NCI-H748 (cell line): ENCODE measurements around the gene COA3.

Experiments
- DNase-seq: peaks from one replicate; lab custom pipeline; 2025; ENCODE audit not compliant: unreplicated experiment; lab: John Stamatoyannopoulos, UW

The COA3 gene

GRCh38 chr17:42798383-42799380 lies at the start of gene COA3, which contains the start of gene CNTD1:
COA3 (minus strand) TSS chr17:42798704; CDS start chr17:42798681, 23 bp downstream.
CNTD1 (plus strand) TSS chr17:42798861; CDS start chr17:42799068, 207 bp downstream.
- DNase-seq = peak; percentile 91

GRCh38 chr17:42848093-42848492 lies 49.6 kb upstream of the COA3 start:
- DNase-seq = peak; percentile 37

GRCh38 chr17:42846594-42847280 lies 48.2 kb upstream of the COA3 start:
- DNase-seq = no peak

GRCh38 chr17:42845918-42846593 lies 47.6 kb upstream of the COA3 start:
- DNase-seq = no peak

GRCh38 chr17:42845556-42845917 lies 47.0 kb upstream of the COA3 start:
- no peak for DNase-seq

GRCh38 chr17:42844761-42845555 lies 46.5 kb upstream of the COA3 start:
- DNase-seq = no peak

GRCh38 chr17:42844271-42844670 lies 45.8 kb upstream of the COA3 start, which contains the start of gene AOC2:
AOC2 (plus strand) TSS chr17:42844580; CDS start chr17:42844627, 47 bp downstream.
- no peak for DNase-seq

- peak; percentile 63 for DNase-seq
Observed at GRCh38 chr17:42843358-42843934, 44.9 kb upstream of the COA3 start.

GRCh38 chr17:42841975-42842685 lies 43.6 kb upstream of the COA3 start:
- DNase-seq = no peak

GRCh38 chr17:42835732-42836131 lies 37.2 kb upstream of the COA3 start:
- DNase-seq = no peak

- no peak for DNase-seq
Observed at GRCh38 chr17:42833767-42834422, 35.4 kb upstream of the COA3 start.

GRCh38 chr17:42832934-42833766 lies 34.6 kb upstream of the COA3 start, which contains the start of gene PSME3:
PSME3 (plus strand) TSS chr17:42833397; CDS start chr17:42833632, 235 bp downstream.
- DNase-seq = peak; percentile 91

- DNase-seq = peak; percentile 57
Observed at GRCh38 chr17:42832213-42832933, 33.9 kb upstream of the COA3 start.

GRCh38 chr17:42830971-42831370 lies 32.5 kb upstream of the COA3 start:
- DNase-seq = no peak

GRCh38 chr17:42827472-42827871 lies 29.0 kb upstream of the COA3 start:
- DNase-seq = no peak

GRCh38 chr17:42821176-42821575 lies 22.7 kb upstream of the COA3 start:
- no peak for DNase-seq

GRCh38 chr17:42819939-42820535 lies 21.5 kb upstream of the COA3 start:
- peak; percentile 79 for DNase-seq
